ENCODE measurements around the gene SLC8A3. TPM values are rescaled to one million over a fixed set of nuclear protein-coding genes. Genes with fewer than 3 reads are reported as not detected.

SLC8A3 gene
- polyA plus RNA-seq, 4 donors = 0.32 to 0.54 (median 0.40) TPM

- DNase-seq (ENCODE audit: low read depth in 4 of 4, low spot score in 2 of 4) = no peak
Observed at GRCh38 chr14:70006699-70007098, 182.1 kb downstream of the SLC8A3 start.

GRCh38 chr14:70005281-70005805 lies 183.4 kb downstream of the SLC8A3 start:
- DNase-seq (ENCODE audit: low read depth in 4 of 4, low spot score in 2 of 4) = no peak

GRCh38 chr14:70004791-70005190 lies 184.0 kb downstream of the SLC8A3 start:
- DNase-seq (ENCODE audit: low read depth in 4 of 4, low spot score in 2 of 4) = no peak

- no peak for DNase-seq (ENCODE audit: low read depth in 4 of 4, low spot score in 2 of 4)
Observed at GRCh38 chr14:70002589-70003346, 186.0 kb downstream of the SLC8A3 start.

- no peak for DNase-seq (ENCODE audit: low read depth in 4 of 4, low spot score in 2 of 4)
Observed at GRCh38 chr14:70000601-70001000, 188.2 kb downstream of the SLC8A3 start.

- no peak for DNase-seq (ENCODE audit: low read depth in 4 of 4, low spot score in 2 of 4)
Observed at GRCh38 chr14:69999261-69999674, 189.5 kb downstream of the SLC8A3 start.

GRCh38 chr14:69997849-69998248 lies 190.9 kb downstream of the SLC8A3 start:
- DNase-seq (ENCODE audit: low read depth in 4 of 4, low spot score in 2 of 4) = no peak

- no peak for DNase-seq (ENCODE audit: low read depth in 4 of 4, low spot score in 2 of 4)
Observed at GRCh38 chr14:69996216-69996615, 192.5 kb downstream of the SLC8A3 start.

Other genes starting within 250 kb of the SLC8A3 start
- 100 to 1,000 TPM in 1 of 4 donors, 10 to 100 TPM in 3; 65.9 to 103 (median 77.6) TPM for gene COX16, start 170.7 kb upstream of the SLC8A3 start, polyA plus RNA-seq (ENCODE audit: insufficient read length in 4 of 4)
- 10 to 100 TPM; 38.1 to 43.6 (median 41.3) TPM for gene SYNJ2BP, start 228.1 kb upstream of the SLC8A3 start, polyA plus RNA-seq (ENCODE audit: insufficient read length in 4 of 4)